GM03348 (cell line): Measurements from ENCODE around the gene MGAT4A.
"Not testable (repeated sequence)": the region's sequence is repeated elsewhere in the genome, so short reads cannot be mapped to it uniquely, and the experiment has no call there.

Experiments used
- DNase-seq: peaks from one replicate; pipeline ENCODE4 v3.0.0; 2012; ENCODE audit warnings: low spot score

The MGAT4A gene

DNA sequence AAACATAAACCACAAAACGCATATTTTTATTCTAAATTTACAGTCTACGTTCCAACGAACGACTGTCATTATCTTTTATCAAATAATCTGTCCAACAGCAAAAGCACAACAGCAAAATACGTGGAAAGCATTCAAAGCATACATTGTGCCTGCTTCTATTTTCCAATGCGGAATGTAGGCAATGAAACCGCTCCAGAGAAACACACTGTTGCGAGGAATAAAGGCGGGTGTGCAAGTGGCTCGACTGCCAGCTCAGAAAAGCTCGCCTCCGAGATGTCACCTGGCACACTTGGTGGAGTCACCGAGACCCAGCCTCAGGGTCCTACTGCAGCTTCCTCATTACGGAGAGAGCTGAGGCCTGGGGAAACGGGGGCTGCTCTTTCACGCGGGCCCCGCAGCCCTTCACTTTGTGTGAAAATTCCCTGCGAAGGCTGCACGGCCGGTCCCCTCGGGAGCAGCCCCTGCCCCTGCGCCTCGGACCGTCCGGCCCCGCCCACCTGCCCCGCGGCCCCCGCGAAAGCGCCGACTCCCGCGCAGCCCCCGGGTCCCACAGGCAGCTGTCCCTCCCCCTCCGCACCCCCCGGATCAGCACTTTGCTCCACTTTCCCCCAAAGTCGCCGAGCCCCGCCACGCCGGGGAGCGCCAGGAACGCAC is 752 bp downstream of the MGAT4A start:
- DNase-seq: peak; percentile 8

GRCh38 chr2:98729652-98730051 is 1.3 kb downstream of the MGAT4A start:
- no peak for DNase-seq

GRCh38 chr2:98728088-98728718 is 2.7 kb downstream of the MGAT4A start:
- not testable (repeated sequence) for DNase-seq

DNA sequence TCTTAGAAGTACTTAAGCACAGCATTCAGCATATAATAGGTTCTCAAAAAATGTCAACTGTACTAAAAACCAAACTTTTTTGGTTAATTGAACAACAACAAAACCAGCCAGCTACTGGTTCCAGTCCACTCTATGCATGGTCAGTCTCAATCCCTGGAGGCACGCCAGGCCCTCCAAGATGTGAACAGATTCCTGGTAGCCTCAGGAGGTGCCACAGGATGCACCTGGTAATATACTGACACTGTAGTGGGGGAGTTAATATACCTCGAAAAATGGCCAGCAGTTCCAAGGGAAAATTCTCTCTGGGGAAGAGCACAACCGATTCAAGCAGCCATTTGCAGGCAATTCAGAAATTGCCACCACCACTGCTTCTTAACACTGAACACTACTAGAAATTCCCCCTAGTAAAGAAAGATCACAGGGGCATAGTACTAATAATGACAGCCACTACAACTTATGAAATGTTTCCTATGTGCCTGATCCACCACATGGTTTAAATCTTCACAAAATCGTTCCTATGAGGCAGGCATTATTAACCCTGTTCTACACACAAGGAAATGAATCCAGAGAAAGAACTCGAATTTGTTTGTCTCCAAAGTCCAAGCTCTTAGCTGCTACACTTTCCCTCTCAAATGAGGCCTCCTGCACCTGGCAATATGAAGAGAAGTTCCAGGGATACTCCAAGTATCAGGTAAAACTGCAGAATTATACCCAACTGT is 3.4 kb downstream of the MGAT4A start:
- DNase-seq: no peak

- DNase-seq: no peak
These were observed 4.1 kb downstream of the MGAT4A start for GRCh38 chr2:98726735-98727368.

DNA sequence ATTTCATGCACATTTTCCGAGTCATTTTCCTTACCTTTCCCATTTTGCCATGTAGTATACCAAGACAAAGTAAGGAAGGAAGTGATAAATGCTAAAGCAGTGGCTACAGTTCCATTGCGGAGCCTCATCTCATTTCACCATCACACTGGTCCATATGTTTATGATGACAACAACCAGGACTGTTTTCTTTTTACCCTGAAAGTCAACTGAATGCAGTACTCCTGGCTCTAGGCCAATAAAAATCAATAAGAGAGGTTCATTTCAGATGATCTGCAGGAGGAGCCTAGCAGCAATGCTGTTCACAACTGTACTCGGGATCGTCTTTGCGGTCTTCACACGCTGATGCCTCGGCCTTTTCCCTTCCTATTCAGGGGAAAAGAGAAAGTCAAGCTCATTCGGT is 4.7 kb downstream of the MGAT4A start:
- no peak for DNase-seq

DNA sequence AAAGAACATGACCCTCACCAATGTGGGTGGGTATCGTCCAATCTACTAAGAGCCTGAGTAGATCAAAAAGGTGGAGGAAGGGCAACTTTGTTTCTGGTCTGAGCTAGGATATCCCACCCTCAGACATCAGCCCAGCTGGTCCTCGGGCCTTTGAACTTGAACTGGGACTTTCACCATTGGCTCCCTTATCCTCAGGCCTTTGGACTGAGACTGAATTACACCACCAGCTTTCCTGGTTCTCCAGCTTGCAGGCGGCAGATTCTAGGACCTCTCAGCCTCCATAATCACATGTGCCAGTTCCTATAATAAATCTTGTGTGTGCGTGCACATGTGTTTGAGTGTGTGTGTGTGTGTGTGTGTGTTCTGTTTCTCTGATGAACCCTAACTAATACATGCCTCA is 10.6 kb downstream of the MGAT4A start:
- DNase-seq: no peak

GRCh38 chr2:98717621-98718020 is 13.3 kb downstream of the MGAT4A start:
- no peak for DNase-seq

GRCh38 chr2:98716786-98717185 is 14.1 kb downstream of the MGAT4A start:
- no peak for DNase-seq

DNA sequence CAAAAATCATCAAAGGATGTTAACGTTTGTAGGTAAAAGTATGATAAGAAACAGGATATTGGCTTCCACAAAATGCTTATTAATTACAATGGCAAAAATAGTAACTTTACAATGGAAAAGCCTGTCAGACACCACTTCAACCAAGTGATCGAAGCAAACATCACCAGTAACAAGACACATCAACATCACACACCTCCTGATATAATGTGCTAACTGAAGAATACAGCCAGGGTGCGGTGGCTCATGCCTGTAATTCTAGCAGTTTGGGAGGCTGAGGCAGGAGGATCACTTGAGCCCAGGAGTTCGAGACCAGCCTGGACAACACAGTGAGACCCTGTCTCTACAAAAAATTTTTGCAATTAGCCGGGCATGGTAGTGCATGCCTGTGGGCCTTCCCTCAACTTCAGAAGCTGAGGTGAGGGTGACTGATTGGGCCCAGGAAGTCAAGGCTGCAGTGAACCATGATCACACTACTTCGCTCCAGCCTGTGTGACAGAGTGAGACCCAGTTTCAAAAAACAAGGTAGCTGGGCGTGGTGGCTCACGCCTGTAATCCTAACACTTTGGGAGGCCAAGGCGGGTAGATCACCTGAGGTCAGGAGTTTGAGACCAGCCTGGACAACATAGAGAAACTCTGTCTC is 15.0 kb downstream of the MGAT4A start:
- DNase-seq: no peak

DNA sequence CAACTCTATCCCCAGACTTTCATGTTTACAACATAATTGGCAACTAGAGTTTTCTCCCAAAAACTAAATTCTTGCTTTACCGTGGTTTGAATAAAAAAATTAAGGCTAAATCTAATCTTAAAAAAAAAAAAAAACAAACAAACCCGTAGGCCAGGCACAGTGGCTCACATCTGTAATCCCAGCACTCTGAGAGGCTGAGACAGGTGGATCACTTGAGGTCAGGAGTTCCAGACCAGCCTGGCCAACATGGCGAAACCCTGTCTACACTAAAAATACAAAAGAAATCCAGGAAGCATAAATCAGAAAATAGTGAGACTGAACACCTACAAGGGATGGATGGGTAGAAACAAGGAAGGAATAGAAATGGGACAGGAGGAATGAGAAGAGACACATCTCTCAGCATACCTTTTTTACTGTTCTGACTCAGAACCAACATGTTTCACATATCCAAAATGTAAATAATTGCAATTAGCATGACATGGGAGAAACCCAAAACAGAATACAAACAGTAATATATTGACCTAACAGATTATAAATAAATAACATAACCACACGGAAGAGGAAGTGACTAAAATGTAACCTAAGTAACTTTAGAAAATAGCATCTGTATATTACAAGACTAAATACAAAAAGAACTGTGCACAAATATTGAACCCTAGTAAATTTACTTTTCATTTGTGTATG is 17.5 kb downstream of the MGAT4A start:
- DNase-seq: no peak

- DNase-seq: no peak
These were observed 18.8 kb downstream of the MGAT4A start for GRCh38 chr2:98712145-98712544.

DNA sequence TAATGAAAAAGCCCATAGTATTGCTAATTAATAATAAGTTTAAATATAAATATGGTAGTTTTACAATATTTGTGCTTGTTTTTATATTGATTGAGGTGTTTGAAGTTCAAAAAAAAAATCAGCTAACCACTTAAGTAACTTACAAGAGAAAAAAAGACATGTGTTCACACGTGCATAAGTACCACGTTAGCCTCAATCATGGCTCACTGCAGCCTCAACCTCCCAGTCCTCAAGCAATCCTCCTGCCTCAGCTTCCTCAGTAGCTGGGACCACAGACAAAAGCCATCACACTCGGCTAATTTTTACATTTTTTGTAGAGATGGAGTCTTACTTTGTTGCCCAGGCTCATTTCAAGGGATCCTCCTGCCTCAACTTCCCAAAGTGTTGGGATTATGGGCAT is 19.4 kb downstream of the MGAT4A start:
- no peak for DNase-seq

- DNase-seq: no peak
These were observed 20.2 kb downstream of the MGAT4A start for GRCh38 chr2:98710734-98711133.

GRCh38 chr2:98709535-98709934 is 21.4 kb downstream of the MGAT4A start:
- no peak for DNase-seq

DNA sequence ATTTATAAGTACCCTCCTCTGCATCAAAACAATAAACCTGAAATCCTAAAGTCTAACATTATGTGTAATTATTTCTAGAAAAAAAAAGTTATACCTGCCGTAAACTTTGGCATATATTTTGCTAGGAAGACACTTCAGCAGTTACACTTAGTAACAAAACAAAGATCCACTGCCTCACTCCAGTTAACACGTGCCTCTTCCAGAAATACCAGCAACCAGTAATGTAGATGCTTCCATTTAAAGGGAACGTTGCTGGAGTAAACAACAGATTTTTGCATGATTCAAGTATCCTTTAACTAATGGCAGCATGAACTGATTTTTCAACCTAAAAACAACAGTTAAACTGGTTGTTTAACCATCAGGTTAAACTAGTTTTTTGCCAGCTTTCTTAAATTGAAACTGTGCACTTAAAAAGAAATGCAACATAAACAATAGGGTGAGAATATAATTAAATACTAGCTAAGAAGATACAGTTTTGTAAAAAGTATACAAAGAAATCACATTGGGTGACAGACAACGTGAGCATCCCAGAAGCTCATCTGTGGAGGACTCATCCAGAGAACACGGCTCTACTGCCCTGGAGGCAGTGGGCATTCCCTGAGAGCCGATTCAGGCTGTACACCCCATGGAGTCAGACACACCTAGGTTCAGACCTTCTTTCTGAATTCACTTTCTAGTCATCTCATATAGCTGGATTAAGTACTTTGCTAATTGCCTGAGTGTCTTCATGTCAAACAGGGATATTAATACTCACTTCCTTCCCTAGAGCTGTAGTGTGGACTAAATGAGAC is 22.3 kb downstream of the MGAT4A start:
- DNase-seq: no peak

- no peak for DNase-seq
These were observed 24.3 kb downstream of the MGAT4A start for GRCh38 chr2:98706591-98706990.

- no peak for DNase-seq
These were observed 25.7 kb downstream of the MGAT4A start for GRCh38 chr2:98705333-98705617.

DNA sequence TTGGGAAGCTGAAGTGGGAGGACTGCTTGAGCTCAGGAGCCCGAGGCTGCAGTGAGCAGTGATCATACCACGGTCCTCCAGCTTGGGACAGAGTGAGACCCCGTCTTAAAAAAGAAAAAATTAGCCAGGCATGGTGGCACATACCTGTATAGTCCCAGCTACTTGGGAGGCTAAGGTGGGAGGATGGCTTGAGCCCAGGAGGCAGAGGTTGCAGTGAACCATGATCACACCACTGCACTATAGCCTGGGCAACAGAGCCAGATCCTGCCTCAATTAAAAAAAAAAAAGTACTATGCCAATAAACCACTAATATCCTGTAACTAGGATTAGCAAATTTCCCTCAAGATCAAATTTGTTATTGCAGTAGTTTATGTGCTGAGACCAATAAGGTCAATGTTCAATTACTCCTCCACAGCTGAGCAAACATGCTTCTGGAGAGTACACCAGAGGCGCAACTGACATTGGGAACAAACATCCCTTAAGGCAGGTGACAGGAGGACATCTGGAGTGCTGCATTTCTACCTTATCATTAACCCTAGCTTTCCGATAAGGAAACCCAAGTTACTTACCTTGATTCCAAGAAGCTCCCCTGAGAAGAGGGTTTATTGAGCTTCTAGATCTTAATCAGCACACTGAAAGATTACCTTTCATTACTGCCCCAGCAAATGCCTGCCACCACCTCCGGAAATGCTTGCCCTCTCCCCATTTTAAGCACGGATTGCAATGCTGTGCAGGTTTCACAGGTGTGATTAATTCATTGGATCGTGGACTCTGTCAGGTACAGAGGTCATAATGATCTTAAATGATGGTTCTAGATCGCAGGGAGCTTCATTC is 26.2 kb downstream of the MGAT4A start:
- no peak for DNase-seq

- no peak for DNase-seq
These were observed 27.2 kb downstream of the MGAT4A start for GRCh38 chr2:98703738-98704137.
